Astrocyte (in vitro differentiated cells and primary cell): Measurements from ENCODE around the gene RASGRF1.

Experiments
- EZH2 ChIP-seq: IDR thresholded peaks from 2 replicates; pipeline ENCODE4 v1.6.1; 2012; ENCODE audit warnings: mild to moderate bottlenecking, low read length, inconsistent platforms; ENCODE audit not compliant: insufficient read depth
- TF ChIP-seq, protein P1 (sequence below): IDR thresholded peaks from 2 replicates; pipeline ENCODE4 v1.5.1; 2011; ENCODE audit warnings: low read depth, mild to moderate bottlenecking, inconsistent platforms, low read length, moderate library complexity; ENCODE audit not compliant: insufficient read depth

DNA sequence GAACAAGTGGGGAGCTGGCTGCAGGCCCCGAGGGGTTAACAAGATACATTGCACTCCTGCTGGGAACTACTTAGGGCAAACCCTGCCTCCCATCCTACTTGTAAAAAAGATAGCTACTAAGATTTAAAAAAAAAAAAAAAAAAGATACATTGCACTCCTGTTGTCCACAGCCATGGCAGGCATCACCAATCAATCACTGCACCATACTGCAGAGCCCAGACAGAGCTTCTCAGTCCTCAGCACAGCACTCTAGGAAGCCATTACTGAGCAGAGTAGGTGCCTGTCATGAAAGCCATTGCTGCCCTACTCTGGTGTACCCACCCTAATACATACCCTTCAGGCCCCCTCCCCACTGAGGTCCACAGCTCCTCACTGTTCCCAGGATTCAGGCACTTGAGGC lies 64.8 kb downstream of the RASGRF1 start:
- TF ChIP-seq, protein P1, sequence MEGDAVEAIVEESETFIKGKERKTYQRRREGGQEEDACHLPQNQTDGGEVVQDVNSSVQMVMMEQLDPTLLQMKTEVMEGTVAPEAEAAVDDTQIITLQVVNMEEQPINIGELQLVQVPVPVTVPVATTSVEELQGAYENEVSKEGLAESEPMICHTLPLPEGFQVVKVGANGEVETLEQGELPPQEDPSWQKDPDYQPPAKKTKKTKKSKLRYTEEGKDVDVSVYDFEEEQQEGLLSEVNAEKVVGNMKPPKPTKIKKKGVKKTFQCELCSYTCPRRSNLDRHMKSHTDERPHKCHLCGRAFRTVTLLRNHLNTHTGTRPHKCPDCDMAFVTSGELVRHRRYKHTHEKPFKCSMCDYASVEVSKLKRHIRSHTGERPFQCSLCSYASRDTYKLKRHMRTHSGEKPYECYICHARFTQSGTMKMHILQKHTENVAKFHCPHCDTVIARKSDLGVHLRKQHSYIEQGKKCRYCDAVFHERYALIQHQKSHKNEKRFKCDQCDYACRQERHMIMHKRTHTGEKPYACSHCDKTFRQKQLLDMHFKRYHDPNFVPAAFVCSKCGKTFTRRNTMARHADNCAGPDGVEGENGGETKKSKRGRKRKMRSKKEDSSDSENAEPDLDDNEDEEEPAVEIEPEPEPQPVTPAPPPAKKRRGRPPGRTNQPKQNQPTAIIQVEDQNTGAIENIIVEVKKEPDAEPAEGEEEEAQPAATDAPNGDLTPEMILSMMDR = no peak
- no peak for TF ChIP-seq EZH2
